ENCODE measurements around the gene FARS2. TPM values are rescaled to one million over a fixed set of nuclear protein-coding genes. Genes with fewer than 3 reads are reported as not detected.

Gene FARS2
- total and polyA plus RNA-seq, 7 experiments from 2014 or later: 16.2 to 28.1 (median 20.8) TPM

GRCh38 chr6:5471637-5472398 is 210.5 kb downstream of the FARS2 start:
- Histone ChIP-seq H3K9me3 (ENCODE audit: control insufficient read depth in 2 of 3, low read length in 3 of 3) (no peaks in the 10 kb centered on the region), H3K27me3 (ENCODE audit: control insufficient read depth in 2 of 2, insufficient read depth in 2 of 2, low read length in 2 of 2) (no peaks in the 10 kb centered on the region), H3K36me3 (ENCODE audit: control insufficient read depth in 2 of 3, insufficient read depth in 3 of 3, low read length in 3 of 3) (no peaks in the 10 kb centered on the region), H3K4me3 (ENCODE audit: low read length) (no peak overlapping the region), H3K4me1 (ENCODE audit: control insufficient read depth in 2 of 2, insufficient read depth in 2 of 2, low read length in 2 of 2) (no peaks in the 10 kb centered on the region), H3K27ac (ENCODE audit: low read depth, low read length) (no peak overlapping the region)
- Mint-ChIP-seq H3K27me3 (no peaks in the 10 kb centered on the region), H3K4me1 (peaks cover 0 to 16% (median 9%) of the 10 kb centered on the region in 7 donors), H3K36me3 (peaks cover 0 to 10% (median 3%) of the 10 kb centered on the region in 5 donors), H3K27ac (no peak overlapping the region), H3K4me3 (no peak overlapping the region), H3K9me3 (peaks cover 0 to 2% (median 0%) of the 10 kb centered on the region in 11 donors)
- ATAC-seq (no peak), DNase-seq (no peak)
- POLR2A ChIA-PET: interaction anchor here (0.7 to 1.4 kb wide), 2 partner anchors 357 to 420 kb away, joined by 3 read pairs; no protein-coding TSS in a partner anchor
- intact Hi-C loops (cut with micrococcal nuclease): loop anchor here (1.0 to 5.0 kb wide), 15 partner anchors 109 to 1075 kb away; partner anchors contain the start of gene NRN1 (in 1 of the 2)
- CTCF ChIA-PET: interaction anchor here (0.6 to 2.1 kb wide), 24 partner anchors 9 to 1142 kb away, joined by 3 to 12 read pairs (median 4); no protein-coding TSS in a partner anchor

- Mint-ChIP-seq H3K36me3 (peaks cover 0 to 10% (median 3%) of the 10 kb centered on the region in 5 donors), H3K9me3 (peaks cover 0 to 2% (median 0%) of the 10 kb centered on the region in 11 donors), H3K27me3 (no peaks in the 10 kb centered on the region), H3K27ac (no peak overlapping the region), H3K4me3 (no peak overlapping the region), H3K4me1 (peaks cover 0 to 16% (median 9%) of the 10 kb centered on the region in 7 donors)
- Histone ChIP-seq H3K27me3 (ENCODE audit: control insufficient read depth in 2 of 2, insufficient read depth in 2 of 2, low read length in 2 of 2) (no peaks in the 10 kb centered on the region), H3K9me3 (ENCODE audit: control insufficient read depth in 2 of 3, low read length in 3 of 3) (no peaks in the 10 kb centered on the region), H3K4me1 (ENCODE audit: control insufficient read depth in 2 of 2, insufficient read depth in 2 of 2, low read length in 2 of 2) (no peaks in the 10 kb centered on the region), H3K4me3 (ENCODE audit: low read length) (no peak overlapping the region), H3K27ac (ENCODE audit: low read depth, low read length) (no peak overlapping the region), H3K36me3 (ENCODE audit: control insufficient read depth in 2 of 3, insufficient read depth in 3 of 3, low read length in 3 of 3) (no peaks in the 10 kb centered on the region)
- ChIA-PET POLR2A (no interaction called here), CTCF (interaction anchor here (0.5 to 1.5 kb wide), 4 partner anchors 198 to 659 kb away, joined by 3 to 5 read pairs (median 4); no protein-coding TSS in a partner anchor)
- intact Hi-C loops (cut with micrococcal nuclease): loop anchor here (5.0 kb wide), 5 partner anchors 250 to 750 kb away; partner anchors contain the start of gene NRN1 (in 1 of the 2)
- DNase-seq (no peak), ATAC-seq (no peak)
These were observed 211.3 kb downstream of the FARS2 start for GRCh38 chr6:5472571-5472970.

GRCh38 chr6:5475779-5476178 is 214.5 kb downstream of the FARS2 start:
- no peak for DNase-seq
- Mint-ChIP-seq H3K4me3 (no peak overlapping the region), H3K4me1 (peaks cover 0 to 17% (median 9%) of the 10 kb centered on the region in 7 donors), H3K36me3 (peaks cover 0 to 10% (median 7%) of the 10 kb centered on the region in 5 donors), H3K27ac (no peak overlapping the region), H3K9me3 (peaks cover 0 to 2% (median 0%) of the 10 kb centered on the region in 11 donors), H3K27me3 (no peaks in the 10 kb centered on the region)
- intact Hi-C loops (cut with micrococcal nuclease): no loop called here
- Histone ChIP-seq H3K27ac (ENCODE audit: low read depth, low read length) (no peak overlapping the region), H3K4me3 (ENCODE audit: low read length) (no peak overlapping the region), H3K36me3 (ENCODE audit: control insufficient read depth in 2 of 3, insufficient read depth in 3 of 3, low read length in 3 of 3) (no peaks in the 10 kb centered on the region), H3K4me1 (ENCODE audit: control insufficient read depth in 2 of 2, insufficient read depth in 2 of 2, low read length in 2 of 2) (no peaks in the 10 kb centered on the region), H3K27me3 (ENCODE audit: control insufficient read depth in 2 of 2, insufficient read depth in 2 of 2, low read length in 2 of 2) (no peaks in the 10 kb centered on the region), H3K9me3 (ENCODE audit: control insufficient read depth in 2 of 3, low read length in 3 of 3) (no peaks in the 10 kb centered on the region)
- CTCF ChIA-PET: no interaction called here
- POLR2A ChIA-PET: no interaction called here
- ATAC-seq: no peak

- no peak for ATAC-seq
- peaks cover 0 to 19% (median 9%) of the 10 kb centered on the region in 7 donors for H3K4me1 Mint-ChIP-seq
- H3K27me3 ChIP-seq (ENCODE audit: control insufficient read depth in 2 of 2, insufficient read depth in 2 of 2, low read length in 2 of 2): no peaks in the 10 kb centered on the region
- H3K27ac ChIP-seq (ENCODE audit: low read depth, low read length): no peak overlapping the region
- DNase-seq: no peak
- no peaks in the 10 kb centered on the region for H3K4me1 ChIP-seq (ENCODE audit: control insufficient read depth in 2 of 2, insufficient read depth in 2 of 2, low read length in 2 of 2)
- ChIA-PET CTCF (no interaction called here), POLR2A (no interaction called here)
- intact Hi-C loops (cut with micrococcal nuclease): no loop called here
- no peak overlapping the region for H3K27ac Mint-ChIP-seq
- H3K9me3 Mint-ChIP-seq: peaks cover 0 to 2% (median 0%) of the 10 kb centered on the region in 11 donors
- H3K27me3 Mint-ChIP-seq: no peaks in the 10 kb centered on the region
- no peak overlapping the region for H3K4me3 Mint-ChIP-seq
- H3K36me3 Mint-ChIP-seq: peaks cover 0 to 20% (median 9%) of the 10 kb centered on the region in 5 donors
- H3K9me3 ChIP-seq (ENCODE audit: control insufficient read depth in 2 of 3, low read length in 3 of 3): no peaks in the 10 kb centered on the region
- no peaks in the 10 kb centered on the region for H3K36me3 ChIP-seq (ENCODE audit: control insufficient read depth in 2 of 3, insufficient read depth in 3 of 3, low read length in 3 of 3)
- no peak overlapping the region for H3K4me3 ChIP-seq (ENCODE audit: low read length)
These were observed 217.1 kb downstream of the FARS2 start for GRCh38 chr6:5478380-5478779.

GRCh38 chr6:5481033-5481432 is 219.7 kb downstream of the FARS2 start:
- Histone ChIP-seq H3K4me1 (ENCODE audit: control insufficient read depth in 2 of 2, insufficient read depth in 2 of 2, low read length in 2 of 2) (no peaks in the 10 kb centered on the region), H3K27ac (ENCODE audit: low read depth, low read length) (no peak overlapping the region), H3K9me3 (ENCODE audit: control insufficient read depth in 2 of 3, low read length in 3 of 3) (no peaks in the 10 kb centered on the region), H3K4me3 (ENCODE audit: low read length) (no peak overlapping the region), H3K27me3 (ENCODE audit: control insufficient read depth in 2 of 2, insufficient read depth in 2 of 2, low read length in 2 of 2) (no peaks in the 10 kb centered on the region), H3K36me3 (ENCODE audit: control insufficient read depth in 2 of 3, insufficient read depth in 3 of 3, low read length in 3 of 3) (no peaks in the 10 kb centered on the region)
- H3K4me1 Mint-ChIP-seq: peaks cover 3 to 13% (median 6%) of the 10 kb centered on the region in 7 donors
- no peaks in the 10 kb centered on the region for H3K27me3 Mint-ChIP-seq
- intact Hi-C loops (cut with micrococcal nuclease): no loop called here
- peak overlapping the region in 1 of 10 donors; percentile 18 for H3K4me3 Mint-ChIP-seq
- no peak overlapping the region for H3K27ac Mint-ChIP-seq
- CTCF ChIA-PET: no interaction called here
- no peak for ATAC-seq
- peaks cover 0 to 2% (median 0%) of the 10 kb centered on the region in 11 donors for H3K9me3 Mint-ChIP-seq
- peaks cover 0 to 25% (median 3%) of the 10 kb centered on the region in 5 donors for H3K36me3 Mint-ChIP-seq
- POLR2A ChIA-PET: no interaction called here
- no peak for DNase-seq

- ATAC-seq: no peak
- no peak for DNase-seq
- Mint-ChIP-seq H3K27me3 (no peaks in the 10 kb centered on the region), H3K4me3 (no peak overlapping the region), H3K27ac (no peak overlapping the region), H3K36me3 (peaks cover 0 to 33% (median 4%) of the 10 kb centered on the region in 5 donors), H3K9me3 (no peaks in the 10 kb centered on the region), H3K4me1 (peaks cover 0 to 18% (median 6%) of the 10 kb centered on the region in 7 donors)
- POLR2A ChIA-PET: no interaction called here
- Histone ChIP-seq H3K27ac (ENCODE audit: low read depth, low read length) (no peak overlapping the region), H3K4me1 (ENCODE audit: control insufficient read depth in 2 of 2, insufficient read depth in 2 of 2, low read length in 2 of 2) (no peaks in the 10 kb centered on the region), H3K36me3 (ENCODE audit: control insufficient read depth in 2 of 3, insufficient read depth in 3 of 3, low read length in 3 of 3) (no peaks in the 10 kb centered on the region), H3K4me3 (ENCODE audit: low read length) (no peak overlapping the region), H3K9me3 (ENCODE audit: control insufficient read depth in 2 of 3, low read length in 3 of 3) (no peaks in the 10 kb centered on the region), H3K27me3 (ENCODE audit: control insufficient read depth in 2 of 2, insufficient read depth in 2 of 2, low read length in 2 of 2) (no peaks in the 10 kb centered on the region)
- intact Hi-C loops (cut with micrococcal nuclease): no loop called here
- CTCF ChIA-PET: interaction anchor here (2.2 kb wide), 1 partner anchor 11 kb away, joined by 10 read pairs; no protein-coding TSS in a partner anchor
These were observed 220.4 kb downstream of the FARS2 start for GRCh38 chr6:5481750-5482149.

Data from naive thymus-derived CD4-positive, alpha-beta T cell (primary cell).